Hepatocyte (in vitro differentiated cells): Measurements from ENCODE around the gene GPN2.

Source experiments
- EZH2 ChIP-seq: fragments of 200-600 bp; sonication (generic); IDR thresholded peaks from 2 replicates; pipeline ENCODE4 v1.6.1; 2016; ENCODE audit warnings: antibody characterized with exemption, mild to moderate bottlenecking, borderline replicate concordance
- TF ChIP-seq, protein P1 (sequence below): fragments of 200-600 bp; sonication (generic); IDR thresholded peaks from 2 replicates; pipeline ENCODE4 v1.5.1; 2016; ENCODE audit warnings: antibody characterized with exemption, mild to moderate bottlenecking; ENCODE audit not compliant: poor library complexity

DNA sequence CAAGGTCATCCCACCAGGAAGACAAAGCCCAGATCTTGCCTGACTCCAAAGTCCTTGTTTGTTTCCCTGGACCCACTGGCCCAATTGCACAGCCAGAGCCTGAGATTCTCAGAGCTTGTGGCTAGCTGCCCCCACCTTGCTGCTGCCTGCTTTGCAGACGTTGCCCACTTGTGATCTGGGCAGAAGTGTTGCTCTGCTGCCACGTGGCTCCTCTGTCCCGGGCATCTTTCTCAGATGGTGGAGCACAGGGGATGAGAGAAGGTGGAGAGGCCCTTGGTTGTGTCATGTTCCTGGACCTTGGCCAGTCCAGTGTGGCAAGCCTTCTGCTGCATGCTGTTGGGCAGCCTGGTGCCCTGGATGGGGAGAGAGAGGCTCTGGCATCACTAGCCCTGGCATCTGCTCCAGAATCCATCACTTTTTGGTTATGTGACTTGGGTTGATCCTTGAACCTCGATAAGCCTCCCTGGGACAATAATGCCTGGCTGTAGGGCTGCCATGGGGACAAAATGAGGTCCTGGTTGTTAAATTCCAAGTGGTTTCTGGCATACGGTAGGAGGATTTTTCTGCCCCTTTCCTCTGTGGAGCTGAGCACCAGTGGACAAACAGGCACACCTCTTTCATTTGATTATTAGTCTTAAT is 25.2 kb upstream of the GPN2 start:
- no peak for TF ChIP-seq EZH2
- TF ChIP-seq, protein P1, sequence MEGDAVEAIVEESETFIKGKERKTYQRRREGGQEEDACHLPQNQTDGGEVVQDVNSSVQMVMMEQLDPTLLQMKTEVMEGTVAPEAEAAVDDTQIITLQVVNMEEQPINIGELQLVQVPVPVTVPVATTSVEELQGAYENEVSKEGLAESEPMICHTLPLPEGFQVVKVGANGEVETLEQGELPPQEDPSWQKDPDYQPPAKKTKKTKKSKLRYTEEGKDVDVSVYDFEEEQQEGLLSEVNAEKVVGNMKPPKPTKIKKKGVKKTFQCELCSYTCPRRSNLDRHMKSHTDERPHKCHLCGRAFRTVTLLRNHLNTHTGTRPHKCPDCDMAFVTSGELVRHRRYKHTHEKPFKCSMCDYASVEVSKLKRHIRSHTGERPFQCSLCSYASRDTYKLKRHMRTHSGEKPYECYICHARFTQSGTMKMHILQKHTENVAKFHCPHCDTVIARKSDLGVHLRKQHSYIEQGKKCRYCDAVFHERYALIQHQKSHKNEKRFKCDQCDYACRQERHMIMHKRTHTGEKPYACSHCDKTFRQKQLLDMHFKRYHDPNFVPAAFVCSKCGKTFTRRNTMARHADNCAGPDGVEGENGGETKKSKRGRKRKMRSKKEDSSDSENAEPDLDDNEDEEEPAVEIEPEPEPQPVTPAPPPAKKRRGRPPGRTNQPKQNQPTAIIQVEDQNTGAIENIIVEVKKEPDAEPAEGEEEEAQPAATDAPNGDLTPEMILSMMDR: no peak
